ENCODE measurements around the gene SLC50A1. TPM values are rescaled to one million over a fixed set of nuclear protein-coding genes. Genes with fewer than 3 reads are reported as not detected.

Gene SLC50A1
- total RNA-seq, 1 donor from 2014 or later: 9.4 TPM

GRCh38 chr1:155179112-155180031 lies 43.7 kb downstream of the SLC50A1 start:
- Histone ChIP-seq H3K4me1 (peaks cover 0 to 3% of the 10 kb centered on the region in 2 donors), H3K36me3 (peaks cover 0 to 8% of the 10 kb centered on the region in 2 donors), H3K27me3 (no peaks in the 10 kb centered on the region), H3K4me3 (no peak overlapping the region), H3K9me3 (no peaks in the 10 kb centered on the region), H3K27ac (no peak overlapping the region)
- intact Hi-C loops (cut with DNase I): no loop called here
- peak in 1 of 2 donors; percentile 60 for DNase-seq (ENCODE audit: low spot score in 2 of 2)
- no peak for TF ChIP-seq CTCF (IDR thresholded peaks at IDR 0.05)

GRCh38 chr1:155181371-155182051 lies 45.9 kb downstream of the SLC50A1 start:
- Histone ChIP-seq H3K4me3 (no peak overlapping the region), H3K27ac (no peak overlapping the region), H3K27me3 (no peaks in the 10 kb centered on the region), H3K4me1 (no peaks in the 10 kb centered on the region), H3K9me3 (no peaks in the 10 kb centered on the region), H3K36me3 (peaks cover 0 to 8% of the 10 kb centered on the region in 2 donors)
- intact Hi-C loops (cut with DNase I): no loop called here
- DNase-seq (ENCODE audit: low spot score in 2 of 2): peak in 1 of 2 donors; percentile 57
- TF ChIP-seq CTCF (IDR thresholded peaks at IDR 0.05): no peak

DNA sequence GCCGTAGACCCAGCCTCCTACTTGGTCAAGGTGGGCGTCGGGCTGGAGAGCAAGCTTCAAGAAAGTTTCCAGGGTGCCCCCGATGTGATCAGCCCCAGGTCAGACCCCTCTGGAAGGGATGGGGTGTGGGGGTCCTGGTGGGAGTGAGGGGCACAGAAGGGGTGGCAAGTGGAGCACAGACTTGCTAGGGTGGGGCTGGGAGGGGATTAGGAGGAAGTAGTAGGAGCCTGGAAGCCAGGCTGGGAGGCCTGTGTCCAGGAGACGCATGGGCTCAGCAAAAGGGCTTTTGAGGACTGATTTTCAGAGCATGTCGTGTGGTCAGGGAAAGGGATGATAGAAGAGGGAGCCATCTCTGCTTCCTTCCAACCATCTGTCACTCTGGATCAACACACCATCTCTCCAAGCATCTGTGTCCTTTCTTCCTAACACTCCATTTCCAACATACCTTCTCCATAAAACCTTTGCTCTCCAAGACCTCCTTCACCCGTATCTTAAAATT lies 46.4 kb downstream of the SLC50A1 start:
- H3K4me1 ChIP-seq: no peaks in the 10 kb centered on the region
- intact Hi-C loops (cut with DNase I): no loop called here
- no peak overlapping the region for H3K4me3 ChIP-seq
- no peak for DNase-seq (ENCODE audit: low spot score in 2 of 2)
- H3K27me3 ChIP-seq: no peaks in the 10 kb centered on the region
- no peak overlapping the region for H3K27ac ChIP-seq
- H3K36me3 ChIP-seq: peaks cover 0 to 8% of the 10 kb centered on the region in 2 donors
- TF ChIP-seq CTCF (IDR thresholded peaks at IDR 0.05): no peak
- no peaks in the 10 kb centered on the region for H3K9me3 ChIP-seq

GRCh38 chr1:155183775-155184221 lies 48.1 kb downstream of the SLC50A1 start:
- Histone ChIP-seq H3K9me3 (no peaks in the 10 kb centered on the region), H3K4me3 (no peak overlapping the region), H3K36me3 (peaks cover 0 to 8% of the 10 kb centered on the region in 2 donors), H3K27ac (no peak overlapping the region), H3K4me1 (no peaks in the 10 kb centered on the region), H3K27me3 (no peaks in the 10 kb centered on the region)
- peak in 1 of 2 donors; percentile 4 for DNase-seq (ENCODE audit: low spot score in 2 of 2)
- no peak for TF ChIP-seq CTCF (IDR thresholded peaks at IDR 0.05)
- intact Hi-C loops (cut with DNase I): no loop called here

DNA sequence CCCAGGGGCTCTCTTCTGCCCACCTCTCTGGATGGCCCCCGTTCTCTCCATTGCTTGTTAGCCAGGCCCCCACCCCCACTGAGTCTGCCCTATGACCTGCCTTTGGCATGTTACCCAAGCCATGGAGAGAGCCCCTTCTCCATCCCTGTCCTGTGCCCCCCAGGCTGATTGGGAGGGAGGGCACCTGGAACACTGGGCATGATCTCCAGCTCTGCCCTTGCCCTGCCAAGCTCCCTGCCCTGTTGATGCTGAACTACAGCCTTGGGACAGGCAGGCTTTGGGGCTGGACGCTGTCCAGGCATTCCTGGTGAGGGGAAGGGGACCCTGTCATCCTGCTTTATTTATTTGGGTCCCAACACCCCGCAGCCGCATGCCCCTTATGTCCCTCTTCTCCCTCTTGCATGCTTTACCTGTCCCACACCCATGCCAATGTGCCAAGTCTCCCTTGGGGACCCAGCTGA lies 48.7 kb downstream of the SLC50A1 start:
- H3K4me3 ChIP-seq: no peak overlapping the region

More for the DNA sequence above, 48.7 kb downstream of the SLC50A1 start:
- Histone ChIP-seq H3K4me1 (no peaks in the 10 kb centered on the region), H3K27ac (no peak overlapping the region), H3K9me3 (no peaks in the 10 kb centered on the region), H3K27me3 (no peaks in the 10 kb centered on the region), H3K36me3 (peaks cover 0 to 7% of the 10 kb centered on the region in 2 donors)
- intact Hi-C loops (cut with DNase I): no loop called here
- TF ChIP-seq CTCF (IDR thresholded peaks at IDR 0.05): no peak
- peak in 1 of 2 donors; percentile 5 for DNase-seq (ENCODE audit: low spot score in 2 of 2)
